Osteoblast (primary cell): ENCODE results near the gene CDK2AP2. TPM values are rescaled to one million over a fixed set of nuclear protein-coding genes. Genes with fewer than 3 reads are reported as not detected.
"Not testable (repeated sequence)": the region's sequence is repeated elsewhere in the genome, so short reads cannot be mapped to it uniquely, and the experiment has no call there.

Experiments
- DNase-seq: peaks from one replicate; pipeline ENCODE4 v3.0.0; 2011; ENCODE audit warnings: low spot score, mixed read lengths; ENCODE audit not compliant: insufficient read length; ENCODE audit errors: missing footprints
- H2AFZ ChIP-seq: 2 replicates; pipeline ENCODE4 v1.6.0; 2011; ENCODE audit warnings: mild to moderate bottlenecking, low read length
- H3K27ac ChIP-seq: 2 replicates; pipeline ENCODE4 v1.5.1; 2011; ENCODE audit warnings: mild to moderate bottlenecking, low read depth, low read length, moderate library complexity
- H3K27me3 ChIP-seq: 2 replicates; pipeline ENCODE4 v1.6.0; 2012; ENCODE audit warnings: mild to moderate bottlenecking, control low read depth, inconsistent platforms, low read length, moderate library complexity; ENCODE audit not compliant: insufficient read depth
- H3K36me3 ChIP-seq: 2 replicates; pipeline ENCODE4 v1.5.1; 2011; ENCODE audit warnings: mild to moderate bottlenecking, low read length, control low read depth, moderate library complexity; ENCODE audit not compliant: insufficient read depth
- H3K4me1 ChIP-seq: 2 replicates; pipeline ENCODE4 v1.5.1; 2011; ENCODE audit warnings: mild to moderate bottlenecking, low read length, control low read depth, moderate library complexity; ENCODE audit not compliant: insufficient read depth
- H3K4me2 ChIP-seq: 2 replicates; pipeline ENCODE4 v1.6.0; 2011; ENCODE audit warnings: mild to moderate bottlenecking, low read length; ENCODE audit not compliant: insufficient read depth
- H3K4me3 ChIP-seq: fragments of 200-600 bp; sonication (generic); 3 replicates; pipeline ENCODE4 v1.5.1; 2012; ENCODE audit warnings: mild to moderate bottlenecking, low read length, inconsistent platforms; ENCODE audit not compliant: insufficient read depth
- H3K79me2 ChIP-seq: 2 replicates; pipeline ENCODE4 v1.6.0; 2012; ENCODE audit warnings: mild to moderate bottlenecking, low read length, control low read depth, inconsistent platforms; ENCODE audit not compliant: insufficient read depth
- H3K9me3 ChIP-seq: 2 replicates; pipeline ENCODE4 v1.5.1; 2011; ENCODE audit warnings: low read depth, low read length, control low read depth
- H4K20me1 ChIP-seq: 2 replicates; pipeline ENCODE4 v1.6.0; 2012; ENCODE audit warnings: mild to moderate bottlenecking, low read length, control low read depth; ENCODE audit not compliant: insufficient read depth
- total RNA-seq: library from RNA; depleted of rRNA; stranded (reverse); fragments of >200 nt; gene quantifications from 2 replicates; pipeline ENCODE4 v1.2.3, GENCODE V29; 2012
- TF ChIP-seq, protein P1 (sequence below): IDR thresholded peaks from 2 replicates; pipeline ENCODE4 v1.5.1; 2011; ENCODE audit warnings: mild to moderate bottlenecking, low read depth, low read length, moderate library complexity; ENCODE audit errors: extremely low read depth

CDK2AP2 gene
- total RNA-seq, 1 donor: 6.2 TPM

DNA sequence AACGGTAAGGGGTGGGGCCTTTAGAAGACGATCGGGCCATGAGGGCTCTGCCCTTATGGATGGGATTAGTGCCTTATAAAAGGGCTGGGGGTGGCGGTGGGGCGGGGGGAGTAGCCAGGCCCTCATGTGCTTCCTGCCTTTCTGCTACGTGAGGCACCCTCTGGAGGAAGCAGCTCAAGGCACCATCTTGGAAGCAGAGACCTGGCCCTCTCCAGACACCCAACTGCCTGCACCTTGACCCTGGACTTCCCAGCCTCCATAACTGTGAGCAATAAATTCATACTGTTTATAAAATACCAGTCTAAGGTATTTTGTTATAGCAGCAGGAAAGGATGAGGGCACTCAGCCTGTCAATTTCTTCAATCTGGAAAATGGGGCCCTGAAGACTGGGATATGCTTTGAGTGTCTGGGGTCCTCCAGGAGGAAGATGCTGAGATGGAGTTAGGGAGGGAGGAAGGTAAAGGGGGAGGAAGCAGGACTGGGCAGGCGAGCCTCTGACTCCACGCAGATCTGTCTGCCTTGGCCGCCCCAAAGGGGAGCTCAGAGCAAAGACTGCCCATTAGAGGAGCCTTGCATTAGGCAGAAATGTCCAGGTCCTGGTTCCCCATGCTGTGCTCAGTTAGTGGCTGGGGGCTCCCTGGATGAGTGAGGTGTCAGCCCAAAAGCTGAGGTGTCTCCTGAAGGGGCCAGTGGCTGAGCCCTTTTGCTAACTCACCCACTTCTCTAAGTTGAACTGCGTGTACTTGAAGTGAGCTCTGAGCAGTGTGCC is 10.0 kb upstream of the CDK2AP2 start:
- H3K36me3 ChIP-seq: no peaks in the 10 kb centered on the region
- no peak overlapping the region for H2AFZ ChIP-seq
- H4K20me1 ChIP-seq: no peaks in the 10 kb centered on the region
- TF ChIP-seq, protein P1, sequence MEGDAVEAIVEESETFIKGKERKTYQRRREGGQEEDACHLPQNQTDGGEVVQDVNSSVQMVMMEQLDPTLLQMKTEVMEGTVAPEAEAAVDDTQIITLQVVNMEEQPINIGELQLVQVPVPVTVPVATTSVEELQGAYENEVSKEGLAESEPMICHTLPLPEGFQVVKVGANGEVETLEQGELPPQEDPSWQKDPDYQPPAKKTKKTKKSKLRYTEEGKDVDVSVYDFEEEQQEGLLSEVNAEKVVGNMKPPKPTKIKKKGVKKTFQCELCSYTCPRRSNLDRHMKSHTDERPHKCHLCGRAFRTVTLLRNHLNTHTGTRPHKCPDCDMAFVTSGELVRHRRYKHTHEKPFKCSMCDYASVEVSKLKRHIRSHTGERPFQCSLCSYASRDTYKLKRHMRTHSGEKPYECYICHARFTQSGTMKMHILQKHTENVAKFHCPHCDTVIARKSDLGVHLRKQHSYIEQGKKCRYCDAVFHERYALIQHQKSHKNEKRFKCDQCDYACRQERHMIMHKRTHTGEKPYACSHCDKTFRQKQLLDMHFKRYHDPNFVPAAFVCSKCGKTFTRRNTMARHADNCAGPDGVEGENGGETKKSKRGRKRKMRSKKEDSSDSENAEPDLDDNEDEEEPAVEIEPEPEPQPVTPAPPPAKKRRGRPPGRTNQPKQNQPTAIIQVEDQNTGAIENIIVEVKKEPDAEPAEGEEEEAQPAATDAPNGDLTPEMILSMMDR: no peak
- no peak overlapping the region for H3K27ac ChIP-seq
- H3K4me2 ChIP-seq: no peak overlapping the region
- H3K4me3 ChIP-seq: no peak overlapping the region
- DNase-seq: no peak
- no peaks in the 10 kb centered on the region for H3K4me1 ChIP-seq
- H3K79me2 ChIP-seq: no peaks in the 10 kb centered on the region
- peaks cover 11% of the 10 kb centered on the region for H3K27me3 ChIP-seq
- H3K9me3 ChIP-seq: no peaks in the 10 kb centered on the region

- no peak for DNase-seq
- H3K36me3 ChIP-seq: no peaks in the 10 kb centered on the region
- no peaks in the 10 kb centered on the region for H3K9me3 ChIP-seq
- H2AFZ ChIP-seq: no peak overlapping the region
- H3K4me3 ChIP-seq: no peak overlapping the region
- peaks cover 13% of the 10 kb centered on the region for H3K27me3 ChIP-seq
- TF ChIP-seq, protein P1: no peak
- H4K20me1 ChIP-seq: no peaks in the 10 kb centered on the region
- no peaks in the 10 kb centered on the region for H3K79me2 ChIP-seq
- no peak overlapping the region for H3K27ac ChIP-seq
- H3K4me2 ChIP-seq: no peak overlapping the region
- H3K4me1 ChIP-seq: no peaks in the 10 kb centered on the region
Observed at GRCh38 chr11:67516806-67517205, 8.8 kb upstream of the CDK2AP2 start.

DNA sequence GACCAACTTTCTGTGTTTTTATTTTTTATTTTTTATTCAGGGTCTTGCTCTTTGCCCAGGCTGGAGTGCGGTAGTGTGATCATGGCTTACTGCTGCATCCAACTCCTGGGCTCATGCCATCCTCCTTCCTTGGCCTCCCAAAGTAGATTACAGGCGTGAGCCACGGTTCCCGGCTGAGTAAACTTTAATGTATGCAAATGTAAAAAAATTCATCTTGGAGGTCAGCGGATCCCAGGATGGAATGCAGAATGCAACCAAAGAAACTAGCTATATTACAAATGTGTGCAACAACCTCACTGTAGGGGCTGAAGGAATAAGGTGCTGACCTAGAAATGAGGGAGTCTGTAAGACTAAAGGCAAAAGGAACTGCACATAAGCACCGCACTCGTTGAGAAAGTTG is 6.2 kb upstream of the CDK2AP2 start:
- no peak for DNase-seq
- no peak overlapping the region for H3K4me3 ChIP-seq
- no peaks in the 10 kb centered on the region for H3K79me2 ChIP-seq
- H3K36me3 ChIP-seq: no peaks in the 10 kb centered on the region
- H4K20me1 ChIP-seq: no peaks in the 10 kb centered on the region
- H2AFZ ChIP-seq: no peak overlapping the region
- H3K9me3 ChIP-seq: no peaks in the 10 kb centered on the region
- H3K27ac ChIP-seq: no peak overlapping the region
- H3K27me3 ChIP-seq: peaks cover 13% of the 10 kb centered on the region
- TF ChIP-seq, protein P1: no peak
- H3K4me2 ChIP-seq: no peak overlapping the region
- H3K4me1 ChIP-seq: no peaks in the 10 kb centered on the region

GRCh38 chr11:67511558-67511957 is 3.6 kb upstream of the CDK2AP2 start:
- H3K4me1 ChIP-seq: peaks cover 14% of the 10 kb centered on the region
- H3K4me3 ChIP-seq, H3K36me3 ChIP-seq, H3K9me3 ChIP-seq, H3K27me3 ChIP-seq, H3K4me2 ChIP-seq, H3K27ac ChIP-seq, DNase-seq, H4K20me1 ChIP-seq, H3K79me2 ChIP-seq, H2AFZ ChIP-seq: not testable (repeated sequence)
